ENCODE results near the gene NFIX.

DNA sequence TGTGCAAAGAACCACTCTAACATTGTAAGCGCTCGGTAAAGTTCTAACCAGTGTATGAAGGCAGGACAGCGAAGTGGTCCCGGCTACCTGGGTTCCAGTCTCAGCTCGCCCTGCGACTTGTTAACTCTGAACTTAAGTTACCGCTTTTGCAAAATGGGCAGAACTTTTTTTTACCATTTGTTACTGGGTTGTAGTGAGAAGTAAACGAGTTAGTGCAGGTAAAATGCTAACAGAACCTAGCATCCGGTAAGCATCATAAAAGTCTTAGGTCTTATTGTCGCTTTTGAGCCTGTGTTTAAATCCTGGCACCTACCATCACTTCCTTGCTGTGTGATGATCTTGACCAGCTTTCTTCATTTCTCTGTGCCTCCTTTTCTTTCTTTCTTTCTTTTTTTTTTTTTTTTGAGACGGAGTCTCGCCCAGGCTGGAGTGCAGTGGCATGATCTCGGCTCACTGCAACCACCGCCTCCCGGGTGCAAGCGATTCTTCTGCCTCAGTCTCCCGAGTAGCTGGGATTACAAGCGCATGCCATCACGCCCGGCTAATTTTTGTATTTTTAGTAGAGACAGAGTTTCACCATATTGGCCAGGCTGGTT, 122.0 kb downstream of the NFIX start:
- TF ChIP-seq, protein P1, sequence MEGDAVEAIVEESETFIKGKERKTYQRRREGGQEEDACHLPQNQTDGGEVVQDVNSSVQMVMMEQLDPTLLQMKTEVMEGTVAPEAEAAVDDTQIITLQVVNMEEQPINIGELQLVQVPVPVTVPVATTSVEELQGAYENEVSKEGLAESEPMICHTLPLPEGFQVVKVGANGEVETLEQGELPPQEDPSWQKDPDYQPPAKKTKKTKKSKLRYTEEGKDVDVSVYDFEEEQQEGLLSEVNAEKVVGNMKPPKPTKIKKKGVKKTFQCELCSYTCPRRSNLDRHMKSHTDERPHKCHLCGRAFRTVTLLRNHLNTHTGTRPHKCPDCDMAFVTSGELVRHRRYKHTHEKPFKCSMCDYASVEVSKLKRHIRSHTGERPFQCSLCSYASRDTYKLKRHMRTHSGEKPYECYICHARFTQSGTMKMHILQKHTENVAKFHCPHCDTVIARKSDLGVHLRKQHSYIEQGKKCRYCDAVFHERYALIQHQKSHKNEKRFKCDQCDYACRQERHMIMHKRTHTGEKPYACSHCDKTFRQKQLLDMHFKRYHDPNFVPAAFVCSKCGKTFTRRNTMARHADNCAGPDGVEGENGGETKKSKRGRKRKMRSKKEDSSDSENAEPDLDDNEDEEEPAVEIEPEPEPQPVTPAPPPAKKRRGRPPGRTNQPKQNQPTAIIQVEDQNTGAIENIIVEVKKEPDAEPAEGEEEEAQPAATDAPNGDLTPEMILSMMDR (IDR thresholded peaks at IDR 0.05) = no peak
- no peak for TF ChIP-seq POLR2AphosphoS5 (IDR thresholded peaks at IDR 0.05; ENCODE audit: low read depth, low read length)
- TF ChIP-seq TCF7L2 (IDR thresholded peaks at IDR 0.05; ENCODE audit: low read depth, low read length) = no peak

Measured in Panc1 (cell line).